K562 (cell line): ENCODE measurements around the gene ZBTB22. TPM values are rescaled to one million over a fixed set of nuclear protein-coding genes. Genes with fewer than 3 reads are reported as not detected.

ENCODE experiments used
- ARNT ChIP-seq, 2 experiments: fragments of 450-650 bp; IDR thresholded peaks; 2 replicates each; pipeline ENCODE4 v1.6.1; 2016; ENCODE audit warnings: mild to moderate bottlenecking in 1 of 2
- BMI1 ChIP-seq: fragments of 150-350 bp; IDR thresholded peaks from 2 replicates; pipeline ENCODE4 v1.6.1; 2014; ENCODE audit warnings: low read length
- CXXC5 ChIP-seq: fragments of 250-450 bp; sonication (Bioruptor Pico); IDR thresholded peaks from 2 replicates; pipeline ENCODE4 v1.8.0; 2022; ENCODE audit warnings: inconsistent platforms, mild to moderate bottlenecking, moderate library complexity
- FOSL1 ChIP-seq: fragments of 200-800 bp; sonication (Bioruptor generic); conservative IDR thresholded peaks from 2 replicates; pipeline ENCODE4 v1.6.1; 2016; ENCODE audit warnings: missing genetic modification characterization, missing compliant biosample characterization
- ID3 ChIP-seq, 2 experiments: fragments of 250-450 bp in 1 of 2; fragments of 450-650 bp in 1 of 2; sonication (Bioruptor Pico) in 1 of 2; IDR thresholded peaks; 2 replicates each; pipeline versions ENCODE4 v1.6.1 to v1.8.0; 2016 to 2021; ENCODE audit warnings: mild to moderate bottlenecking in 2 of 2, moderate library complexity in 2 of 2, missing compliant biosample characterization in 1 of 2, missing genetic modification characterization in 1 of 2
- KAT7 ChIP-seq: sonication (generic); formaldehyde crosslinking; IDR thresholded peaks from 2 replicates; pipeline ENCODE4 v1.8.0; 2022; ENCODE audit warnings: missing genetic modification reagents, mild to moderate bottlenecking, borderline replicate concordance
- KDM1A ChIP-seq, 2 experiments: fragments of 450-650 bp; IDR thresholded peaks; 2 replicates each; pipeline ENCODE4 v1.6.1; 2016; ENCODE audit warnings: mild to moderate bottlenecking in 2 of 2
- KDM5B ChIP-seq: fragments of 200-600 bp; sonication (generic); IDR thresholded peaks from 2 replicates; pipeline ENCODE4 v1.6.1; 2012; ENCODE audit warnings: low read depth, mild to moderate bottlenecking, moderate library complexity, low read length, control low read depth, inconsistent platforms; ENCODE audit not compliant: insufficient replicate concordance
- OTX1 ChIP-seq: fragments of 450-650 bp; formaldehyde crosslinking; IDR thresholded peaks from 2 replicates; pipeline ENCODE4 v1.4.0; 2022; ENCODE audit warnings: mild to moderate bottlenecking
- SP1 ChIP-seq: sonication (generic); formaldehyde crosslinking; IDR thresholded peaks from 2 replicates; pipeline ENCODE4 v1.8.1; 2022; ENCODE audit warnings: mild to moderate bottlenecking, missing genetic modification reagents
- SRF ChIP-seq, 2 experiments: fragments of 250-450, 450-650 bp in 1 of 2; sonication (Bioruptor Pico) in 1 of 2; sonication (generic) in 1 of 2; formaldehyde crosslinking; IDR thresholded peaks; 2 replicates each; pipeline versions ENCODE4 v1.5.0 to v1.5.1; 2020 to 2022; ENCODE audit warnings: mild to moderate bottlenecking in 1 of 2, missing genetic modification reagents in 1 of 2
- ZNF143 ChIP-seq: sonication (generic); formaldehyde crosslinking; IDR thresholded peaks from 2 replicates; pipeline ENCODE4 v1.9.0; 2022; ENCODE audit warnings: mild to moderate bottlenecking, missing genetic modification reagents
- ZNF263 ChIP-seq: sonication (generic); formaldehyde crosslinking; IDR thresholded peaks from 2 replicates; pipeline ENCODE4 v1.8.0; 2022; ENCODE audit warnings: mild to moderate bottlenecking, missing genetic modification reagents, borderline replicate concordance
- polyA plus RNA-seq, 8 experiments: library from polyadenylated mRNA; depleted of rRNA in 4 of 8; stranded (reverse) in 5 of 8; unstranded in 3 of 8; fragments of >200 nt; fragmentation: Nextera tagmentation in 2 of 8; fragmentation: Illumina TruSeq in 1 of 8; extraction: Ambion mirVana in 2 of 8; extraction: Trizol in 1 of 8; gene quantifications; 2 replicates each; pipeline versions ENCODE4 v1.2.1 to v1.2.3, GENCODE V29; 2011 to 2014; ENCODE audit warnings: inconsistent platforms in 1 of 8, missing spikeins in 1 of 8
- total RNA-seq, 7 experiments: library from RNA; depleted of rRNA in 6 of 7; stranded (reverse); fragments of >200 nt in 6 of 7; fragmentation: Illumina TruSeq in 2 of 7; extraction: Trizol in 2 of 7; gene quantifications; 2 replicates each; pipeline versions ENCODE4 v1.2.1 to v1.2.3, GENCODE V29; 2011 to 2021; ENCODE audit warnings: low replicate concordance in 1 of 7
- TF ChIP-seq, protein P1 (sequence below): IDR thresholded peaks from 3 replicates; pipeline ENCODE4 v1.6.1; 2011; ENCODE audit warnings: borderline replicate concordance, mild to moderate bottlenecking, moderate library complexity; ENCODE audit not compliant: insufficient read length; ENCODE audit errors: extremely low read depth
- TF ChIP-seq, protein P2 (sequence below): fragments of 450-650 bp; IDR thresholded peaks from 2 replicates; pipeline ENCODE4 v1.6.1; 2016; ENCODE audit warnings: borderline replicate concordance
- TF ChIP-seq, protein P3 (sequence below), 3 experiments: fragments of 200-800 bp in 1 of 3; sonication (Bioruptor generic) in 1 of 3; sonication (generic) in 1 of 3; formaldehyde crosslinking in 1 of 3; IDR thresholded peaks; 2 replicates each; pipeline versions ENCODE4 v1.6.1 to v1.8.0; 2016 to 2022; ENCODE audit warnings: mild to moderate bottlenecking in 2 of 3, missing compliant biosample characterization in 2 of 3, missing genetic modification characterization in 2 of 3, missing genetic modification reagents in 1 of 3
- TF ChIP-seq, protein P4 (sequence below), 2 experiments: fragments of 450-650 bp in 1 of 2; sonication (generic) in 1 of 2; formaldehyde crosslinking in 1 of 2; IDR thresholded peaks in 1 of 2; conservative IDR thresholded peaks in 1 of 2; 2 replicates each; pipeline versions ENCODE4 v1.6.1 to v1.8.1; 2016 to 2023; ENCODE audit warnings: mild to moderate bottlenecking in 2 of 2, moderate library complexity in 2 of 2, inconsistent platforms in 1 of 2, missing genetic modification reagents in 1 of 2

ZBTB22 gene
- total and polyA plus RNA-seq, 9 of the 15 experiments (the other 6 are each of a cell fraction or from before 2014, with no cell fraction given) = 0.21 to 11.9 (median 7.1) TPM

DNA sequence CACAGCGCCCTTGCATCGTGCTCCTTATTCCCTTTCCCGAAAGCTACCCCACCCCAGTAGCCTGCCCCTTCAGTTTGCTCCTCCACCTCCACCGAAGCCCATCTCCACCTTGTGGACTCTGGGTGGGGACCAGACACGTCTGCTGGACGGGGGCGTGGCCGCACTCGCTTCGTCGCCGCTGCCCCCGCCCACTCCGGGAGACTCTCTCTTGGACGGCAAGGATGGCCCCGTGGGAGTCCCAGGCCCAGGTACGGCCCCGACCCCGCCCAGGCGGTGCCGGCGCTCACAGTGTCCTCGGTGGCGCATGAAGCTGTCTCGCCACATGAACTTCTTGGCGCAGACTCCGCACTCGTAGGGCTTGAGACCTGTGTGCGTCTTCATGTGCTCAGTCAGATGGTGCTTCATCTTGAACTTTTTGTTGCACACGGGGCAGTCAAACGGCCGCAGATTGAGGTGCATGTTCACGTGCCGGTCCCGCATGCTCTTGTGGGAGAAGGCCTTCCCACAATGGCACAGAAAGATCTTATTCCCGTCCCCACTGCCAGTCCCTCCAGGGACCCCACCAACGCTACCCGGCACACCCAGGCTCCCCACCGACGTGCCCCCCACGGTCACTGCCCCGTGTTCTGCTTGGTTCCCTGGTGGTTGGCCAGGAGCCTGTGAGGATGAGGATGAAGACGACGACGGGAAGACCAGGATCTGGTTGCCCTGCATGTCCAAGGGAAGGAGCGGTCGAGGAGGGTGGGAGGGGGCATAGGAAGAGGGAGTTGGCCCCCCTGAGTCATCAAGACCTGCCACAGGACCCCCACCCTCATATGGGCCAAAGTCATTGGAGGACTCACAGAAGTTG is 2.4 kb downstream of the ZBTB22 start (continued):
- TF ChIP-seq, protein P1, sequence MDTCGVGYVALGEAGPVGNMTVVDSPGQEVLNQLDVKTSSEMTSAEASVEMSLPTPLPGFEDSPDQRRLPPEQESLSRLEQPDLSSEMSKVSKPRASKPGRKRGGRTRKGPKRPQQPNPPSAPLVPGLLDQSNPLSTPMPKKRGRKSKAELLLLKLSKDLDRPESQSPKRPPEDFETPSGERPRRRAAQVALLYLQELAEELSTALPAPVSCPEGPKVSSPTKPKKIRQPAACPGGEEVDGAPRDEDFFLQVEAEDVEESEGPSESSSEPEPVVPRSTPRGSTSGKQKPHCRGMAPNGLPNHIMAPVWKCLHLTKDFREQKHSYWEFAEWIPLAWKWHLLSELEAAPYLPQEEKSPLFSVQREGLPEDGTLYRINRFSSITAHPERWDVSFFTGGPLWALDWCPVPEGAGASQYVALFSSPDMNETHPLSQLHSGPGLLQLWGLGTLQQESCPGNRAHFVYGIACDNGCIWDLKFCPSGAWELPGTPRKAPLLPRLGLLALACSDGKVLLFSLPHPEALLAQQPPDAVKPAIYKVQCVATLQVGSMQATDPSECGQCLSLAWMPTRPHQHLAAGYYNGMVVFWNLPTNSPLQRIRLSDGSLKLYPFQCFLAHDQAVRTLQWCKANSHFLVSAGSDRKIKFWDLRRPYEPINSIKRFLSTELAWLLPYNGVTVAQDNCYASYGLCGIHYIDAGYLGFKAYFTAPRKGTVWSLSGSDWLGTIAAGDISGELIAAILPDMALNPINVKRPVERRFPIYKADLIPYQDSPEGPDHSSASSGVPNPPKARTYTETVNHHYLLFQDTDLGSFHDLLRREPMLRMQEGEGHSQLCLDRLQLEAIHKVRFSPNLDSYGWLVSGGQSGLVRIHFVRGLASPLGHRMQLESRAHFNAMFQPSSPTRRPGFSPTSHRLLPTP = no peak
- peak; percentile 61 for TF ChIP-seq CXXC5 (CRISPR knock-in tag)
- TF ChIP-seq BMI1 = no peak
- TF ChIP-seq SP1 = peak; percentile 87
- no peak for TF ChIP-seq ID3 (CRISPR knock-in tag; IDR thresholded peaks at IDR 0.05)
- no peak for TF ChIP-seq ID3 (tag; IDR thresholded peaks at IDR 0.05)
- no peak for TF ChIP-seq ZNF263 (CRISPR knock-in tag)
- TF ChIP-seq ZNF143 (CRISPR knock-in tag) = no peak
- no peak for TF ChIP-seq KDM1A (IDR thresholded peaks at IDR 0.05)
- TF ChIP-seq KAT7 (CRISPR knock-in tag) = 0 out of 2 replicates have a peak, but pooled peaks have one; percentile 69
- peak; percentile 12 for TF ChIP-seq KDM5B
- no peak for TF ChIP-seq ARNT (IDR thresholded peaks at IDR 0.05)
- TF ChIP-seq, protein P2, sequence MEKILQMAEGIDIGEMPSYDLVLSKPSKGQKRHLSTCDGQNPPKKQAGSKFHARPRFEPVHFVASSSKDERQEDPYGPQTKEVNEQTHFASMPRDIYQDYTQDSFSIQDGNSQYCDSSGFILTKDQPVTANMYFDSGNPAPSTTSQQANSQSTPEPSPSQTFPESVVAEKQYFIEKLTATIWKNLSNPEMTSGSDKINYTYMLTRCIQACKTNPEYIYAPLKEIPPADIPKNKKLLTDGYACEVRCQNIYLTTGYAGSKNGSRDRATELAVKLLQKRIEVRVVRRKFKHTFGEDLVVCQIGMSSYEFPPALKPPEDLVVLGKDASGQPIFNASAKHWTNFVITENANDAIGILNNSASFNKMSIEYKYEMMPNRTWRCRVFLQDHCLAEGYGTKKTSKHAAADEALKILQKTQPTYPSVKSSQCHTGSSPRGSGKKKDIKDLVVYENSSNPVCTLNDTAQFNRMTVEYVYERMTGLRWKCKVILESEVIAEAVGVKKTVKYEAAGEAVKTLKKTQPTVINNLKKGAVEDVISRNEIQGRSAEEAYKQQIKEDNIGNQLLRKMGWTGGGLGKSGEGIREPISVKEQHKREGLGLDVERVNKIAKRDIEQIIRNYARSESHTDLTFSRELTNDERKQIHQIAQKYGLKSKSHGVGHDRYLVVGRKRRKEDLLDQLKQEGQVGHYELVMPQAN = no peak
- TF ChIP-seq OTX1 (CRISPR knock-in tag) = no peak
- no peak for TF ChIP-seq FOSL1
- TF ChIP-seq, protein P3, sequence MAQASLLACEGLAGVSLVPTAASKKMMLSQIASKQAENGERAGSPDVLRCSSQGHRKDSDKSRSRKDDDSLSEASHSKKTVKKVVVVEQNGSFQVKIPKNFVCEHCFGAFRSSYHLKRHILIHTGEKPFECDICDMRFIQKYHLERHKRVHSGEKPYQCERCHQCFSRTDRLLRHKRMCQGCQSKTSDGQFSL (CRISPR knock-in tag; IDR thresholded peaks at IDR 0.05) = no peak
- TF ChIP-seq, protein P3 (tag; IDR thresholded peaks at IDR 0.05) = no peak
- 0 out of 4 replicates have a peak, but pooled peaks of 1 of the 2 experiments have one; percentile 38 for TF ChIP-seq SRF (CRISPR knock-in tag; IDR thresholded peaks at IDR 0.05)
- TF ChIP-seq, protein P4, sequence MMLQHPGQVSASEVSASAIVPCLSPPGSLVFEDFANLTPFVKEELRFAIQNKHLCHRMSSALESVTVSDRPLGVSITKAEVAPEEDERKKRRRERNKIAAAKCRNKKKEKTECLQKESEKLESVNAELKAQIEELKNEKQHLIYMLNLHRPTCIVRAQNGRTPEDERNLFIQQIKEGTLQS (IDR thresholded peaks at IDR 0.05) = no peak
- TF ChIP-seq, protein P4 (CRISPR knock-in tag; conservative IDR thresholded peaks at IDR 0.05) = 0 out of 2 replicates have a peak, but pooled peaks have one; percentile 7
